GM18499 (cell line): ENCODE results near the gene FAM13A.

ENCODE experiments used
- ATAC-seq: cut with Tn5 transposase; IDR thresholded peaks from one replicate; pipeline ENCODE4 v1.9.1; 2021; ENCODE audit warnings: moderate number of reproducible peaks; ENCODE audit not compliant: insufficient read depth, unreplicated experiment

FAM13A gene

DNA sequence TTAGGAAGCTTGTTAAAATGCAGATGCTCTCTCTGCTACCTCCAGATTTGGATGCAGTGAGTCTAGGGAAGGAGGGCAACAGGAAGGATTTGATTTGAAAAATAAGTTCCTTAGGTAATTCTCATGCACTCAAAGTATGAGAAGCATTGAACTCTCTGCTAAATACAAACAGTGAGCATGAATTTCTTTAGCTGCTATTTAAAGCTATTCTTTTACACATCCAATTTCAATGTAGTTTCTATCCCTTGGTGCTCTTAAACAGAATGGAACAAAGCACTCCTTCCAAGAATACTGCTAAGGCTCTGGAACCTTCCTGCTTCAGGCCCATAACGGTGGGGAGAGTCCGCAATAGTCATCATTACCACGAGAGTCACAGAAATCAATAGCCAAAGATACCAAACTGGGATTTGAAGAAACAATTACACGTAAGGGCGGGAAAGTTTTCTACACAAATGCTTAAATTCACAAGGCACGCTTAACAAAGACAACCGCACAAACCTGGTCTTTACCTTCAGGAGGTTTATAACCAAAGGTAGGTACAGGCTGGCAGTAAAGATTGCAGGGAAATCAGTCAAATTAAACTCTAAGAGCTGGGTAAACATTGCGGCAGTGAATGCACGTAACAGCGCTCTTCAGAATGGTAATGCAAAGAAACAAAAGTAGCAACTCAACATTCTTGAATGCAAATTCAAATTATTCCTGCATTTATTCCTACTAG, 236.1 kb downstream of the FAM13A start:
- no peak for ATAC-seq

DNA sequence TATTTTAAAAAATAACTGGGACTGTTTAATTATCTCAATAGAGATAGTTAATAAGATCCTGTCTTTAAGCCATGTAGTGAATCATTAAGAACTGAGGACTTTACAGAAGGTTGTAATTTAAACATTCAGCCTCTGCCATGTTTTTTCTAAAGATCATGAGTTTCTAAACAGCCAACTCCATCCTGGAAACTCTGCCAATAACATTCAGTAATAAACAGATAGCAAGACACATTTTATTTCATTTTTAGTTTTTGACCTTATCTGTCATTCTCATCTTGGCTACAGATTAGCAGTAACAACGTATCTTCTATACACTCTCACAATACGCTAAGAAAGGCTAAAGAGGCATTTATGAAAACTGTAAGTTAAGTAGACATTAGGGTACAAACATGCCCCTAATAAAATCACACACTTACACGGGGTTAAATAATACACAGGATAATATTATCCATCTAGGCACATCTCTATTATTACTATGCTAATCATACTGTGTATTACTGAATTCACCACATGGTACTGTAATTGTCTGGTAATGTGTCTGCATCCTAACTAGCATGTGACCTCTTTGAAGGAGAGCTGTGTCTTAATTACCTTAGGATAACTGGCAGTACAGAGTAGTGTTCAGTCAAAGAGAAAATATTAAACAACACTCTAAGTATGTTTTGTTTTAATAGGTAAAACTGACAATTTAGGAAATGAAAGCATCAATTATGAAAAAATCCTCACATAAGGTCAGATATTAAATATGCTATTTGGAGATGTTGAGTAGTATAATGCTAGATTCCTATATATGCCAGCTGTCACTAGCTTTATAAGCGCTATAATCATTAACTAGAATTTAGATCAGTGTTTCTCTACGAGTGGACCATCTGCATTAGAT, 236.9 kb downstream of the FAM13A start:
- no peak for ATAC-seq

DNA sequence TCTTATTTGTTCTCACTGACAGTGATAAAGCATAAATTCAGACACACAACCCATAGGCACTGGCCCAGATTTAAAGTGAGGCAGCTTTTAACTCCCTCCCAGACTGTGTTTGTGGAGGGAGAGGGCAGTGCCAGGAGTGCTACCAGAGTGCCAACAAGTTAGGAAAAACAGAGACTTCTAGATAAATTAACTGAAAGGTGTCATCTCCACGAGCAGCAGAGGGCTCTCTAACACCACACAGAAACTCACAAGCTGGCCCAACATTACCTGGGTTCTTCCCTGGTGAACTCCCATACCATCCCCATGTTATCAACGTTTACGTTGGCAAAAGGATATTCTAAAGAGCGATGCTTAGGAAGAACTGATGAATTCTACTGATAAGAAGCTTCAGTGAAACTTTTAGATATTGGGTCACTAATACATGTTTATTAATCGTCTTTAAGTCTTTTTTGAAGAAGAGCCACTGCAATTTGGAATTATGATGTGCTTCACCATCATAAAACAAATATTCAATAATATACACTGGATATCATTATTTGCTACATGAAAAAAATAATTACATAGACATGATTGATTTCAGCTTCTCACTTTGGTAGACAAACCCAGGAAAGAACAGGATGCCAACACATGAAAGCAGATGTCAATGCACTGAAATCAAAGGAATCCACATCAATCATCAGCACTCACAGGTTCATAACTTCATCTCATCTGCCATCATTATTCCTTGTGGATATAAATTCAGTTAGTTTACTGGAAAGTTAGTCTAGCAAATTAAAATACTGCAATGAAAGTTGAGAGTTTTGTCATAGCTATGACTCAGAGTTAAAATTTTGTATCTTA, 238.1 kb downstream of the FAM13A start:
- ATAC-seq, result no peak

DNA sequence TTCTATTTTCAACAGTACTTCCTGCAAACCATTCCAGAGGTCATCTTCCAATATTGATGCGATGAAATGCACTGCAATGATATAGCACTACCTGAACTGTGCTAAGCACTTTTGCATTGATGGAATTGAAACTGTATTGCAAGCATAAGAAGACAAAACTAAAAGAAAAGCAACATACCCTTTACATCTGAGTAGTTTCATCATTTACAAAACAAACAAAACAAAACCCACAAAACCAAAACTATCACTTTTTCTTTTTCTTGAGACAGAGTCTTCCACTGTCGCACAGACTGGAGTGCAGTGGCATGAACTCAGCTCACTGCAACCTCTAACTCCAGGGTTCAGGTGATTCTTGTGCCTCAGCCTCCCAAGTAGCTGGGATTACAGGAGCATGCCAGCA, 239.2 kb downstream of the FAM13A start:
- ATAC-seq, result no peak

- no peak for ATAC-seq
Observed at GRCh38 chr4:88816360-88816759, 240.6 kb downstream of the FAM13A start.

DNA sequence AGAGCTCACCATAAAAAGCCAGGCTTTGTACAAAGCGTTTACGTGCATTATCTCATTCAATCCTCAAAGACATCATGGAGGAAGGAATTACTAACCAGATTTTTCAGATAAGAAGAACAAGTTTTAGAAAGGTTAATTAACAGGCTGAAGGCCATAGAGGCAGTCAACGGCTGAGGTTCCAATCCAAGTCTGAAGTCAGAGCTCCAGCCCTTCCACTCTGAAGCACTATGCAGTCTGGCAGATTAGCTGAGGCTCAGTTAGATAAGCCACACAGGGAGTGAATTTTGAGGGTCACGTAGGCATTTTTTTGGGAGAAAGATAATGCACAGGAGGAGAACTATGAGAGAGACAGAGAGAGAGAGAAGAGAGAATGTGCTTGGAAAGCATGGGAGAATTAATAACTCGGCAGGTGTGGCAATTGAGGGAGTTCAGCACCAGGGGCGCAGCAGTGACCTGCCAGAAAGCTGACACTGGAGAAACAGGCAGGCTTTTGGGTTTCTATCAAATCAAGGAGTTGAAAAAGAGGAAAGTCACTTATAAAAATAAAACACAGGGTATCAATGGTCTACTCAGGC, 242.9 kb downstream of the FAM13A start:
- ATAC-seq, result no peak

- ATAC-seq, result no peak
Observed at GRCh38 chr4:88813013-88813412, 244.0 kb downstream of the FAM13A start.

- ATAC-seq, result no peak
Observed at GRCh38 chr4:88812420-88812819, 244.6 kb downstream of the FAM13A start.

DNA sequence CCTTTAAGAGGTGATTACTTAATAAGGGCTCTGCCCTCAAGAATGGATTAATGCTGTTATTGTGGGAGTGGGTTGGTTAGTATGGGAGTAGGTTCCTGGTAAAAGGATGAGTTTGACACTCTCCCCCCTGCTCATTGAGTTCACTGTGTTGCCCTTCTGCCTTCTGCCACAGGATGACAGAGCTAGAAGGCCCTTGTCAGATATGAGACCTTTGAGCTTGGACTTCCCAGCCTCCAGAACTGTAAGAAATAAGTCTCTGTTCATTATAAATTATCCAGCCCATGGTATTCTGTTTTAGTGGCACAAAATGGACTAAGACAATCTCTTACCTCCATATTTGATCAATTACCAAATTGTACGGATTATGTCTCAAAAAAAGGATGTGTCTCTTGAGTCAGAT, 245.1 kb downstream of the FAM13A start:
- ATAC-seq, result no peak

DNA sequence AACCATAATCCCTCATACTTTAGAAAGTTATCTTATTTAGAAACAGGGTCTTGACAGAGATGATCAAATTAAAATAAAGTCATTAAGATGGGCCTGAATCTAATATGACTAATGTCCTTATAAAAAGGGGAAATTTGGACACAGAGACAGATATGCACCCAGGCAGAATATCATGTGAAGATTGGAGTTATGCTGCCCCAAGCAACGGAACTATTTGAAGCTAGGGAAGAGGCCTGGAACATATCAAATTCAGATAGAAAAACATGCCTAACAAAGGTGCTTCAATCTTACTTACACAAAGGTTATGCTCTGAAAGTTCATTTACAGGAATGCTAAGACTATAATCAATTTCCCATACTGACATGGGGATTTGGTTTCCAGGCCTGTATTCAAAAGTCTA, 246.7 kb downstream of the FAM13A start:
- ATAC-seq, result no peak

GRCh38 chr4:88809576-88810219, 247.3 kb downstream of the FAM13A start:
- ATAC-seq, result no peak

- no peak for ATAC-seq
Observed at GRCh38 chr4:88809101-88809500, 247.9 kb downstream of the FAM13A start.

GRCh38 chr4:88807499-88807898, 249.5 kb downstream of the FAM13A start:
- no peak for ATAC-seq

- no peak for ATAC-seq
Observed at GRCh38 chr4:88804234-88804633, 252.8 kb downstream of the FAM13A start.

DNA sequence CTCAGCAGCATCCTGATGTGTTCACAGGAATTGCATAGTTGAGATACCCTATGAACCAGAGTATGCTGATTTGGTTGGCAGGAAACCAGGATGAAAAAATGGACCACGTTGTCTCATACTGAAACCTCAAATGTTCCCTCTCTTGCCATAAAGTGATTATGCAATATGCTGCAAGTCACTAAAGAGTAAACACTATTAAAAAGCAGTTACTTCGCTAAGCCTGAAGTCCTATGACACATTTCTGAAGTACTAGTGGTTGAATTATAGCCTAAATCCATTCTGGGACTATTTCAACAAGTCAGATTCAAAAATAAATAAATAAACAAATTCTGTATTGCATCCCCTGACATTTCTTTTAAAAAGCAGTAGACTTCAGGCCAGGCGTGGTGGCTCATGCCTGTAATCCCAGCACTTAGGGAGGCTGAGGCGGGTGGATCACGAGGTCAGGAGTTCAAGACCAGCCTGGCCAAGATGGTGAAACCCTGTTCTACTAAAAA, 253.3 kb downstream of the FAM13A start:
- peak; percentile 73 for ATAC-seq

DNA sequence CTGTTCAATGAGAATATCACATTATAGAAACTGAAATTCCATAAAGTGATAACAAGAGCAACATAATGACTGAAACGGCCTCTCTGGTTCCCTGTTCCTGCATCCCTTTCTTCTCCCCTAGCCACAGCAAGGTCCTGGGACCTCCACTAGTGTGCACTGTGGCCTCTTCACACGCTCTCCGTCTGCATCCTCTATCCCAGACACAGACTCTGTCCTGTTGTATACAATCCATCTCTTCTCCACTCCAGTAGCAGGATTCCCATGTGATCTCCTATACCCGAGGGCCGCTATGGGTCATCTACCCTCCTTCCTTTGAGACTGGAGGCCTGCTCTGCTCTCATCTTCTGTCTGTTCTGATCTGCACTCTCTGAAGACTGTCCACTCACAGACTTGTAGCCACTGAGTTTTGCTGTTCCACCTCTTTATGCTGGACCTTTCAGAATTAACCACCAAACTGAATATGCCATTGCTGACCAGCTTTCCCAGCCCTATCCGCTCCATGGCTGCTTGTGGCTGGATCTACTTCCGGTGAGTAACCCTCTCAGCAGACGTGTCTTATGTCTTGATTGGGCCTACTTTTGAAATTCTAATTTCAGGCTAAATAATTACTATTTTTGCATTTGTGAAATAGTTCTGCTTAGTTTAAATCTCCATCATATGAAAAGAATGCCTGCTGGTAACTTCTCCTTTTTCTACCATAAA, 254.2 kb downstream of the FAM13A start:
- no peak for ATAC-seq

DNA sequence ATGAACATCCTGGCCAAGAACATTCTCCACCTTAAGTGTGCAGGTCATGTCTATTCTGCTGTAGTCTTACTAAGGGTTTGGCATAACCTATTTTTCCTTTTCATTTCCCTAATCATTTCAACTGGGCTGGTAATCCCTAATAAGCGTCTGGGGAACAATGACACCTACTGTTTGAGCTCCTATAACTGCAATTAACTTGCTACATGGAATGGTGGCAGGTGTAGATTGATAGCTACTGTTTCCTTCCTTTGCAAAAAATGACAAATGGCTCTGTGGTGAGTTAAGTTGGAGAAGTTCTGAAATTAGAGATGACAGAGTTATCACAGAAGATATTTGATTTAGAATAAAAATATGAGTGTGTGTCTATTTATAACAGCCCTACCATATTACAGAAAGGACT, 254.8 kb downstream of the FAM13A start:
- ATAC-seq, result no peak

DNA sequence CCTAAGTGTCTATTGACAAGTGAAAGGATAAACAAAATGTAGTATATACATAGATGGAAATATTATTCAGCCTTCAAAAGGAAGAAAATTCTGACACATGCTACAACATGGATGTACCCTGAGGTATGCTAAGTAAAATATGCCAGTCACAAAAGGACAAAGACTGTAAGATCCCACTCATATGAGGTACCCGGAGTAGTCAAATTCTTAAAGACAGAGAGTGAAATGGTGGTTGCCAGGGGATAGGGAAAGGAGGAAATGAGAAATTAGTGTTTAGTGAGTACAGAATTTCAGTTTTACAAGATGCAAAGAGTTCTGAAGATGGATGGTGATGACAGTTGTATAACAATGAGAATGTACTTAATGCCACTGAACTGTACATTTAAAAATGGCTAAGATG, 257.1 kb downstream of the FAM13A start:
- ATAC-seq, result no peak

DNA sequence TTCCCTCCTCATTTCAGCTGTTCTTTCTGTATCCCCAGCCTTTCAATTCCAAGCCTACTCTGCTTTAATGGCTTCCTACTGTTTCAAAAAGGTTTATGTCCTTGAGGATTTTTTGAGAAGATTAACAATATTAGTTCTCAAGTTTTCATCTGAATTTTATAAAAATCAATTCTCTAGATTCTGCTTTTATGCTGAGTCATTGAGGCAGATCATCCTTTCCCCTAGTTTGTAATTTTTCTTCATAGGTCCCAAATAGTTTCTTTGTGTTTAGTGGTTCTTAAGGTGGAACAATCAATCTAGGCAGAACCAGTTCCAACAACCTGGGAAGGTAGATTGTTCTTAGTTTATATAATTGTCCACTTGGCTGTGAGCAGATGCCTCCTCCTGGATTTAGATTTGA, 259.3 kb downstream of the FAM13A start:
- no peak for ATAC-seq
